Stimulated activated CD4-positive, alpha-beta T cell treated with anti-CD3 and anti-CD28 coated beads, Interleukin-15, amount 100 ng/mL, for 48 hours (primary cell): ENCODE results near the gene CACNA1I.

Source experiments
- DNase-seq, 2 donors: peaks; one replicate each; pipeline ENCODE4 v3.0.0-alpha.2; 2020; ENCODE audit warnings: low read depth in 2 of 2

The CACNA1I gene

DNA sequence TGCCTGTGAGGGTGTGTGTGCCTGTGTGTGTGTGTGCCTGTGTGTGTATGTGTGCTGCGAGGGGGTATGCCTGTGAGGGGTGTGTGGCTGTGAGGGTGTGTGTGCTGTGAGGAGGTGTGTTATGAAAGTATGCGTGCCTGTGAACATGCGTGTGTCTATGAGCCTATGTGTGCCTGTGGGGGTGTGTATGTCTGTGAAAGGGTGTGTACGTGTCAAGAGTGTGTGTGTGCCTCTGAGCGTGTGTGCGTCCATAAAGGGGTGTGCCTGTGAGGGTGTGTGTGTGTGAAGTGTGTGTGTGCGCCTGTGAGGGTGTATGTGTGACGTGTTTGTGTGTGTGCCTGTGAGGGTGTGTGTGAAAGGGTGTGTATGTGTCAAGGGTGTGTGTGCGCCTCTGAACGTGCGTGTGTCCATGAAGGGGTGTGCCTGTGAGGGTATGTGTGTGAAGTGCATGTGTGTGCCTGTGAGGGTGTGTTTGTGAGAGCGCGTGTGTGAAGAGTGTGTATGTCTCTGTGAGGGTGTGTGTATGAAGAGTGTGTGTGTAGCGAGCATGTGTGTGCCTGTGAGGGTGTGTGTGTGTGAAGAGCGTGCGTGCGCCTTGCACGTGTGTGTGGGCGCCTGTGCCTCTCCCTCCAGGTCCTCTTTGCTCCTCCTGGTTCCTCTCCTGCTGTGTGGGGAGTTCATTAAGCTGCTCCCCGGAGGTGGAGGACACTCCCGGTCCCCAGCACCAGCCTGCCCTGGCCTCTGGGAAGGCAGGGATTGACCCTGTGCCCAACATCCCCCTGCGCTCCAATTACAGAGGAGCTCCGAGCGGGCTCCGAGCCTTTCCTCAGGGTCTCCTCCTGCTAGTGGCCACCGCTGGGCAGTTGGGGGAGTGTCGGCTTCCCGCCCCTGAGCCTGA is 53.3 kb downstream of the CACNA1I start:
- no peak for DNase-seq

DNA sequence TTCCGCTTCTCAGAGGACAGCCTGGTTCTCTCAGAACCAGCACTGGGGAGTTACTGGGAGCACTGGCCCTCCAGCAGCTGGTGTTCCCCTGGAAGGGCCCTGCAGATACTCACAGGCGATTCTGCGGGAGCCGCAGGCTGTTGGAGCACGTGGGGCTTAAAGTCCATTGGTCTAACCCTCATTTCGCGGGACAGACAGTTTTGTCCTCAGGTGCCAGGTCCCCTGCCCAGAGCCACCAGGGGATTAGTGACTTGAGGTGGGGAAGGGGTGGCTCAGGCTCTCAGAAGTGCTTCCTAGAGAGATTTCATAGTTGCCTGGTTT is 53.9 kb downstream of the CACNA1I start:
- no peak for DNase-seq

DNA sequence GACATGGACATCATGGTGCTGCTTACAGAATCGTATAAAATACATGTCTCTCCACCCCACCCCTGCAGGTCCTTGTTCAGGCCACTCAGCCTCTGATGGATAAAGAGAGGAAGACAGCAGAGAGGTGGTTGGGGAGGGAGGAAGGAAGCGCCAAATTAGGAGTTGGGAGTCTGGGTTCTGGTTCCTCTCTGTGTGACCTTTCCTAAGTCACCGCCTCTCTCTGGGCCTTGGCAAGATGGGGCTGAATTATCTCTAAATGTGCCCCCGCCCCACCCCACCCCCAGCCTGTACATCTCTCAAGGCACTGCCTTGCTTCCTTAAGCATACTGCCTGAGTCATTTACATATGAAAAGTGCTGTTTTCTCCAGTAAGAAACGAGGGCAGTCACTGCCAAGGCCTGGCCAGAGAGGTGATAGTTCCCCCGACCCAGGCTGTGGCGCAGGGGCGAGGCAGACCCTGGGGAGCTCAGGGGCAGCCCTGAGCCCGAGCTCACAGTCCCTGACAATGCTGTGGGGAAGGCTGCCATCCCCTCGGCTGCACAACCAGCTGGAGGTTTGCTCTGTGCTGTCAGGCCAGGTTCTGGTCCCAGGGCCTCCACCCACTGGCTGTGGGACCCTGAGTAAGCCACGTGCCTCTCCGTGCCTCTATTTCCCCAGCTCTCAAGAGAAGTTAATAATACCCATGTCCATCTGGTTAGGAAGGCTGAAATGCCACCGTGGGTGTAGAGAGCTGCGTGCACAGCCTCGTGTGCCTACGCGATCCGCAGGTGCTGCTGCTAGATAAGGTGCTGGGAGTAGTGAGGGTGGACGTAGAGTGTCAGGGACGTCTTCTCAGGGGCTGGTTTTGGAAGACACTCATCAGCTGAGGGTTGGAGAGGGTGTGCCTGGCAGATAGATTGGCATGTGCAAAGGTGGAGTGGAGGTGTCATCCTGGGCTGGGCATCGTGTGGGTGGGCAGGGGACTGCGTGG is 55.3 kb downstream of the CACNA1I start:
- no peak for DNase-seq

DNA sequence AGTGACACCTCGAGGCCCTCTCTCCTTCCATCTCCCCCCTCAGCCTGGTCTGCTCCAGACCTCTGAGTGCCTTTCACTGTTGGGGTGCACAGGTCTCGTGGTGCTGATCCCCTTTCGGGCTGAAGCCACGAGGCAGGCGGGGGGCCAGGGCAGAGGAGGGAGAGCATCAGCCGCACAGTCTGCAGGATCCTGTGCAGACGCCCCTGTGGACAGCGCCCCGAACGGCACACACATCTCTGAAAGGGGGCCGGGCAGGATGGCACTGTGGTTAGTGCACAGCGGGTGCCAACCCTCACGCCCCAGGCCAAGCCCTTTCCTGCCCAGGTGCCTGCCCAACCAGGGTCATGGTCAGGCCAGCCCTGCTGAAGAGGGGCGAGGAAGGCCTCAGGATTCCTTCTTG is 56.7 kb downstream of the CACNA1I start:
- DNase-seq: no peak

DNA sequence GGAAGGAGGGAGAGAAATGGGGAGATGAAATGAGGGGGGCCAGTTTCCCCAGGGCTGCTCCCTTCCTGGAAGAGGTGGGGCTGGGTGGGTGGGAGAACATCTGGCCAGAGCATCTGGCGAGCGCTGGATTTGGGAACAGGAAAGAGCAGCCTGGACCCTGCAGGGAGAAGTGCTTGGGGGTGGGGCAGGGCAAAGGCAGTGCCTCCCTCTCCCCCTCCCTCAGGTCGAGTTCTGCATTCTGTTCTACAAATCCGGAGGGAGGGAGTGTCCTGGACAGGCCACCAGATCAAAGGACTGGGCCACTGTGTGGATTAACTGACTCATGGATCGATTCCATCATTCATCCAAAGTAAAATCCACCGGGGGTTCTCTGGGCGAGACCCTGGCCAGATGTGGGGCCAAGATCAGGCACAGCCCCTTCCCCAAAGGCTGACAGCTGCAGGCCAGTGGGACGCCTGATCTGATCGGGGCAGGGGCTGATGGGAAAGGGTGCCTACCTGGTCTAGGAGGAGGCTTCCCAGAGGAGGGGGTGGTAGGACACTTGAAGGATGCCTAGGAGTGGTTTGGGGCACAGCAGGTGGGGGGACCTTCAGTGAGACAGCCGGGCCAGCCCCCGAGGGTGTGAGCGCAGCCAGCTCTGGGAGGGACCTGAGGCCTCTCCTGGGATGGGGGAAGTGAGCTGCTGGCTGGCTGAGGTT is 57.5 kb downstream of the CACNA1I start:
- DNase-seq: no peak

DNA sequence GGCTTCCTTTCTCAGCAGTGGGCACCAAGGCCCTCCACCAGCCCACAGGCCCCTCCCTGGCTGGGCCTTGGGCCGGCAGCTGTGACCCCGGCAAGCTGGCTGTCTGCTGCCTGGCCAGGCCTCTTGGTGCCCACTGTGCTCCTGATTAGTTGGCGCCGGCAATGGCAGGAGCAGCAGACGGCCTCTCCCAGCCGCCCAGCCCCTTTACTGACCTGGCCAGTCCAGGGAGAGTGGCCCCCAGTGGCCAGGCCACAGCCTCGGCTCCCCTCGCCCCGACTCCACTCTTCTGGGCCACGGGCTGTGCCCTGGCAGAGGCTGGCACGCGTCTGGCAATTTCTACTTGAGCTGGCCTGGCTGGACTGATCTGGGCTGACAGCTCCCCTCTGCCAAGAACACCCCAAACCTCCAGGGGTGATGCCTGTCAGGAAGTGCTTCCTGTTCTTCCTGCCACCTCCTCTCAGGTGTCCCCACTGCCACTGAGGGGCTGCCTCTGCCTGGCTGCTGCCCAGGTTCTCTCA is 58.1 kb downstream of the CACNA1I start:
- DNase-seq: no peak

DNA sequence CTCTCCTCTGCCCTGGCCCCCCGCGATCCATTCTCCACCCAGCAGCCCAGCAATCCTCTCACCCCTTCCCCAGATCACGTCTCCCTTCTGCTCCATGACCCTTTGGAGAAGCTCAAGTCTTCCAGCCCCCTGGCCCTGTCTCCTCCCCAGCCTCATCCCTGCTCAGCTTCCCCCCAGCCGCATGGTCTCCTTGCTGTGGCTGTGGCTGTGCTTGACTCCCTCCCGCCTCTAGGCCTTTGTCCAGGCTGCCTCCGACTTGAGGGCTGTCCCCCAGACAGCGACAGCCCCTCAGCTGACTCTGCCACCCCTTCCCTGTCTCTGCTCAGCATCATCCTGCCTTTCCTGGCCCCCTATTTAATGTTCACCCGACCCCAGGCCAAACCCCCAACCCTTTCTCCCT is 59.3 kb downstream of the CACNA1I start:
- no peak for DNase-seq

DNA sequence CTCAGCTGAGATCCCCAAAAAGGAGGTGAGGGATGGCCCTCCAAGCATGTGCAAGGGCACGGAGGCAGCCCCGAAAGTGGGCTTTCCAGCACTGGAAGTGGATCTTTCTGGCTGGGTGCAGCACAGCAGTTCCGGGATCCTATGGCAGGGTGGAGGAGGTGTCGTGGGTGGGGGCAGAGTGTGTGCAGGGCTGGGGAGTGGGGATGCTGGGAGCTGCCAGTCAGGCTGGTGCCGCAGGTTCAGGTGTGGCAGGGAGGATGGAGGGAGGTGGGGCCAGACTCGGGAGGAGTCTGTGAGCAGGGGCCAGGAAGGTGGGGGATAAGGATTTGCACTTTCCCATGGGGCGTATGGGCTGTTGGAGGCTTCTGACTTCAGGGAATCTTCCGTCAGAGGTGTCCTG is 60.2 kb downstream of the CACNA1I start:
- no peak for DNase-seq

DNA sequence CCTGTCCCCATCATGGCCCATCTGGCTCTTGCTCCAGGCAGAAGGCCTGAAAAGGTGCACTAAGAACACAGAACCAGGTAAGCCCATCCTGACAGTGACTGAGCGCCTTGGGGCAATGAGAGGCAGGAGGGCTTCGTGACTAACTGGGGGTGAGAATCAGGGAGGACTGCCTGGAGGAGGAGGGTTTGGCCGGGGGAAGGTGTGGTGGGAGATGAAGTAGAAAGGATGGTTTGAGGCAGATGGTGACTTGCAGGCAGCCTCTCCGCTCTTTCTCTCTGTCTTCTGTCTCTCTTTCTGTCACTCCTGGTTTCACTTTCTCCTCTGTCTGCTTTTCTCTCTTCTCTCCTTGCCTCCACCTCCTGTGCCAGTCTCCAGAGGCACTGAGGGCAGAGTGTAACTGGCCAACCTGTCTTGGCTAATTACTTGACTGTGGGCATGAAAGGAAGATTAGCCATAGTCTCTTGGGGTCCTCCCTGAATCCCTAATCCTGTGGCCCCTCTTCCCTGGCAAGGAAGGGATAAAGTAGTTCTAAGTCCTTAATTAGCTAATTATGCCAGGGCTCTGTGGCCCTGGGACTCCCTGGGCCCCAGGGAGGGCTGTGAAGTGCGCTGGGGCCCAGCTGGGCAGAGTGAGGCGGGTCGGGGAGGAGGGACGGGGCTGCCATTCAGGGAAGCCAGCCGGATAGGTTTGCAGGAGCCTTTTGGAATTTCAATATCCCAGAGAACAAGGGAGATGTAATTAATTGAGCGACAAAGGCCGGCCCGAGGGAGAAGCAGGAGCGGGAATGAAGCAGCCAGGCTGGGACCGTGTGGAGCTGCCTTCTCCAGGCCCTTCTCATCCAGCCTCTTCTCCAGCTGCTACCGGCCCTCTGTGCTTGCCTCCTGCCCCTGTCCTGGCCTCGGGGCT is 61.1 kb downstream of the CACNA1I start:
- DNase-seq: no peak

DNA sequence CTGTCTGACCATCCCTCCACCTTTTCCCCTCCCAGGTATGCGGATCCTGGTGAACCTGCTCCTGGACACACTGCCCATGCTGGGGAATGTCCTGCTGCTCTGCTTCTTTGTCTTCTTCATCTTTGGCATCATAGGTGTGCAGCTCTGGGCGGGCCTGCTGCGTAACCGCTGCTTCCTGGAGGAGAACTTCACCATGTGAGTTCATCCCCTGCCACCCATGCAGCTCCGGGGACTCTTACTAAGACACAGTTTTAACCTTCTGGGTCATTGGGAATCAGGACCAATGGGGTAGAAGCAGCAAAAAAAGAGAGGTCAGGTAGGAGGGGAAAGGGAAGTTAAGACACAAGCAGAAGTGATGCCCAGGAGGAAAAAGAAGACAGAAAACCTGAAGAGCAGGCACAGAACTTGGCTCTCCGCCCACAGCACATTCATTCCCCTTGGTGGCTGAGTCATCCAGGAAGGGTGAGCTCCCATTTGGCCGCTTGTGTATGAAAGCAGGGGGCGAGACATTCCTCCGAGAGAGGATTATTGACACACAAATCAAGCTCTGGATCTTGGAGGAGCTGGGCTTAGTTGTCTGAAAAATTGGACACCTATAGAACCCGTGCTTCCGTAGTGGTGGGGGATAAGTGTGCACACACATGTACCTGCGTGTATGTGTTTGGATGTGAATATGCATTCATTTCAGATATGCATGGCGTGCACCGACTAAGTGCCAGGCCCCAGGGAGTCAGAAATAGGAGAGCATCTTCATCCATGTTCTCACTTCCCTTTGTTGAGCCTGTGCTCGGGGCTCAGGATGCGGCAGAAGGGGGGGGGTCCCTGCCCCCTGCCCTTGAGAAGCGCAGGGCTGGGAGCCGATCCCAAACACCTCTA is 64.2 kb downstream of the CACNA1I start:
- peak; percentile 14 to 20 for DNase-seq

DNA sequence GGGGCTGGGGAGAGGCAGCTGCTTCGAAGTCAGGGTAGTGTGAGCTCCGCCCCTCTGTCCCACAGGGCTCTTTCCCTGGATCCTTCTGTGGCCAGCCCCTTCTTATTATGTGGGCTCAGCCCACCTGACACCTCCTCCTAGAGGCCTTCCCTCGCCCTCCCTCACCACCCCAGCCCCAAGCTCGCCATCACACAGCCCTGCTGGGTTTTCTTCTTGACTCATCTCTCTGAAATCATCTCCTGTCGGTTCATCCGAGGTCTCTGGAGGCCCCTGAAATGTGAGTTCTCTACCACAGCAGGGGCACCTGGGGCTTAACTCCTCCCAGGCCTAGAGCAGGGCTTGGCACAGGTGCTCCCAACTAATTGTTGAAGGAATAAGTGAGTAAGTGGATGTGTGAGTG is 65.2 kb downstream of the CACNA1I start:
- DNase-seq: no peak

DNA sequence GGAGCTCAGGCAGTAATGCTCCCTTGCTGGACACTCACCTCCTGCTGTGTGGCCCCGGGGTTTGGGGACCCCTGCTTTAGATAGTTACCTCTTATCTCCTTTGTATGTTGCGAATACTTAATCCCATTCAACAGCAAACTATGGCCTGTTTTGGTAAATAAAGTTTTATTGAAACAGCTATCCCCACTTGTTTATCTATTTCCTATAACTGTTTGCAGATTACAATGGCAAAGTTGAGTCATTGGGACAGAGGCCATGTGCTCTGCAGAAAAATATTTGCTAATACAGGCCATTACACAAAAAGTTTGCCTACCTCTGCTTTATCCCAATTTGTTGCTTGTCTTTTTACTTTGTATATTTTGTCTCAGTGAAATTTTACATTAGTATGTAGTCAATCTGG is 68.4 kb downstream of the CACNA1I start:
- DNase-seq: no peak

DNA sequence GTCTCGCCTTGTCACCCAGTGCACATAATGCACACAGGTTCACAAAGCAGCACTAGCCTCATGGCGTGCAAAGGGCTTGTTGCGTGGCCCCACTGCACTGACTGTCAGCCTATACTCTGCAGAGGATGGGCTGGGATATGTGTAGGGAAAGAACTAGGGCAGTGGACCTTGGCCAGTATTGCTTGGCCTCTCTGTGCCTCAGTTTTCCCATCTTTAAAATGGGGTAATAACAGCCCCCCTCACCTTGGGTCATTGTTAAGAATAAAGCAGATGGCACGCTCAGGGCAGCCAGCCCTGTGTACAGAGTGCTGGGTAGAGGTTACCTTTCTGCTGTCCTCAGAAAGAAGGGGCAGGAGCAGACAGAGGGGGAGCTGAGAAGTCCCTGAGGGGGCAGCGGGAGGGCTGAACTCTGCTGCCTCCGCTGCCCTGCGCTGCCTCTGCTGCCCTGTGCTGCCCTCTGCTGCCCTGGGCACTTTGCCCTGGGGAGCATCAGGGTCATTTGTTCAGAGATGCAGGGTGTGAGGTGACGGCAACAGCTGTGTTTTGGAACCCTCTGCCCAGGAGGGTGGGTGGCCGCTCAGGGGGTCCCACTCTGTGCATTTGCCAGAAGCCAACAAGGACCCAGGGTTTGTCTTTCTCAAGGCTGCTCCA is 71.2 kb downstream of the CACNA1I start:
- DNase-seq: no peak

DNA sequence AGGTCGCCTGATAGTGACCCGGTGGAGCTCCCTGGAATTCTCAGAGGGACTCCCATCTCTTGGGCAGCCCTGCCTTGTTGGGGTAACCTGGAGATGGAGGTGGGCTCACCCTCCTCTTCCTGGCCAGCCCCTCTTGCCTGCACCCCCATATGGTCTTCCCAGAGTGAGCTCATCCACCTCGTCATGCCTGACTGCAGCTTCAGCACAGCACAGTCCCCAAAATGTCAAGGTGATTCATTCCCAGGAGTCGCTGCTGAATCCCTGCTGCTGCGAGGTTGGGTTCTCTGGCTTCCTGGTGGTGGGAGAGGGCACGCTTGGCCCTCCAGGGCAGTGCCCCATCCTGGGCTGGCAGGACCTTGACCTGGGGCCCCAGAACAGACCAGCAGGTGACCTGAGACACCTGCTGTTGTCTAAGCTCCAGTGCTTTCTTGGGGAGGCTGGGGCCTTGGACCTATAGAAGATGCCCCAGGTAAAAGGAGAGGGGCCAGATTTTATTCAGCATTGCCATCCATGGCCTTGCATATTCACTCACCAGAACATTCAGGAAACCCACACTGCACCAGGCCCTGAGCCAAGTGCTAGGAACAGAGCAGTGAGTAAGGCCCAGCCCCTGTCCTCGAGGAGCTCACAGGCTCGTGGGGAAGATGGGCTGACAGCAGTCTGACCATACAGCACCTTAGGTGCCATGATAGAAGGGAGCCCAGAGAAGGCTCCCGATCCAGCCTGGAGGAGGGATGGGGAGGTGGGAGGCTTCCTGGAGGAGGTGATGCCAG is 72.9 kb downstream of the CACNA1I start:
- no peak for DNase-seq

DNA sequence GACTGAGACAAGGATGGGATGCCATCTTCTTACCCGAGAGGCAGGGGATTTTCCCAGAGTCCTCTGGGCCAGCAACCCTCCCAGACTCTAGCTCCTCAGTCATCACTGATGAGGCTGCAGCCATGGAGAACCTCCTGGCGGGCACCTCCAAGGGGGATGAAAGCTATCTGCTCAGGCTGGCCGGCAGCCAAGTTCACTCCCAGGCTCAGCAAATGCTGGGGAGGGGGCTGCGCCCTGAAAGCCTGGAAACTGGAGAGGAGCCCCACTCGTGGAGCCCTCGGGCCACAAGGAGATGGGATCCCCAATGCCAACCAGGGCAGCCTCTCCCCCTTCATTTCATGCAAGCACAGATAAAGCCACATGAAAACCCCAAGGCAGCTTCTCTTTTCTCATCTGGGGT is 75.0 kb downstream of the CACNA1I start:
- no peak for DNase-seq

DNA sequence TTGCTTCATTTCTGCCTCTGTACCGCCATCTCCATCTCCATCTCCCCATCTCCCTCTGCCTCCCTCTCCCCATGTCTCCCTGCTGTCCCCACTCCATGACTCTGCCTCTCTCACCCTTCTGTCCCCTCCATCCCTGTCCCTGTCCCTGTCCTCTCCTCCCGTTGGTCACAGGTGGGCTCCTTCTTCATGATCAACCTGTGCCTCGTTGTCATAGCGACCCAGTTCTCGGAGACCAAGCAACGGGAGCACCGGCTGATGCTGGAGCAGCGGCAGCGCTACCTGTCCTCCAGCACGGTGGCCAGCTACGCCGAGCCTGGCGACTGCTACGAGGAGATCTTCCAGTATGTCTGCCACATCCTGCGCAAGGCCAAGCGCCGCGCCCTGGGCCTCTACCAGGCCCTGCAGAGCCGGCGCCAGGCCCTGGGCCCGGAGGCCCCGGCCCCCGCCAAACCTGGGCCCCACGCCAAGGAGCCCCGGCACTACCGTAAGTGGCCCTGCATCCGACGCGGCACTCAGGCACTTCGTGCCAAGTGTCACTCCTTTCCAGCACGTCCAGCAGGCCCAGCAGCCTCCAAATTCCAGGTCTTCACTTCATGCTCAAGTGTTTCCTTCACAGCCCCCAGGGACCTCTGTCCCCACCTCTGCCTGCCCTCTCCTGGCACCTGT is 76.0 kb downstream of the CACNA1I start:
- no peak for DNase-seq

DNA sequence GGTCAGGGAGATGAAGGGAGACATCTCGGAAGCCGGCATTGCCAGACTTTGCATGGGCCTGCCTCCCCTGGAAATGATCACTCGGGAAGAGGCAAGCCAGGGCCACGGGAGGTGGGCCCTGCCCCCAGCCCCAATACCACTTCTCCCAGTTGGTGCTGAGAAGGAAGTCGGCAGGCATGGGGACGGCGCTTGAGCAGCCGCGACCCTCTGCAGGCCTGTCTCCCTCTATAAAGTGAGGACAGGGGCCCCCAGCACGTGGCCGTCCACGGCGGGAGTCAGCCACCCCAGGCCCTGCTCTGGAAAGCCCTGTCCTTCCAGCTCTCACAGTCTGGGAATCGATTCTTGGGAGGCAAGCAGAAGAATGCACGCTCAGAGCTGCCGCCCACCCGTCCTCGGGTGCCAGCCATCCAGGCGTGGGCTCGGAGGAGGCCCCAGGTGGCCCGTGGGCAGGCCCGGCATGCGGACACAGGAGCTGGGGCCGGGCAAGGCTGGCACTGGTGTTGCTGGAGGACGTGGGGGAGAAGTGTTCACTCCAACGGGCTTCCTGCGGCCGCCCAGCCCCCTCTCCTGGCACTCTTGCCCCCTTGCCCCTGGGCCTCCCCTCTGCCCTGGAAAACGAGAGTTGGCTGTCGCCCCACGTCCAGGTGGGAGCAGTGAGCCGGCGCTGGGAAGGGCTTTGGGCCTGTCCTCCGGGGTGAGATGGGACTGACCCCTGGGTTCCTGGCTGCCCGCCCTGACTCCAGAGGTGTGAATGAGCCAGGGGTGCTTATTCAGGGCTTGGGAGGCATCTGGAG is 77.5 kb downstream of the CACNA1I start:
- no peak for DNase-seq
